Glutamatergic neuron (in vitro differentiated cells): ENCODE measurements around the gene C15orf39. TPM values are rescaled to one million over a fixed set of nuclear protein-coding genes. Genes with fewer than 3 reads are reported as not detected.
A peak's percentile ranks its signal among the peaks of the same experiment; 100 is the strongest.

Experiments used
- DNase-seq: peaks from one replicate; pipeline ENCODE4 v3.0.0; 2022
- H3K27ac Mint-ChIP-seq: one replicate; pipeline ENCODE4 v1.8.0; 2020; ENCODE audit warnings: mild to moderate bottlenecking, mixed read lengths, inconsistent platforms; ENCODE audit not compliant: unreplicated experiment
- H3K27me3 Mint-ChIP-seq: one replicate; pipeline ENCODE4 v1.8.0; 2020; ENCODE audit warnings: mild to moderate bottlenecking, moderate library complexity, mixed read lengths, inconsistent platforms; ENCODE audit not compliant: unreplicated experiment
- H3K36me3 Mint-ChIP-seq: one replicate; pipeline ENCODE4 v1.8.0; 2020; ENCODE audit warnings: mild to moderate bottlenecking, mixed read lengths, inconsistent platforms; ENCODE audit not compliant: unreplicated experiment
- H3K4me1 Mint-ChIP-seq: one replicate; pipeline ENCODE4 v1.8.0; 2020; ENCODE audit warnings: mild to moderate bottlenecking, low read depth, mixed read lengths, inconsistent platforms; ENCODE audit not compliant: unreplicated experiment
- H3K4me3 Mint-ChIP-seq: one replicate; pipeline ENCODE4 v1.8.0; 2020; ENCODE audit warnings: mild to moderate bottlenecking, mixed read lengths, inconsistent platforms; ENCODE audit not compliant: unreplicated experiment
- H3K9me3 Mint-ChIP-seq: one replicate; pipeline ENCODE4 v1.8.0; 2020; ENCODE audit warnings: mild to moderate bottlenecking, moderate library complexity, mixed read lengths, inconsistent platforms; ENCODE audit not compliant: unreplicated experiment
- total RNA-seq: library from RNA; stranded (reverse); fragmentation: NEBNext Ultra II Directional; extraction: Animal tissue kit (Norgen Biotek cat#: 25700); gene quantifications from one replicate; pipeline ENCODE4 v1.2.1, GENCODE V29; 2021; ENCODE audit not compliant: unreplicated experiment
- TF ChIP-seq, protein P1 (sequence below): fragments of 200-600 bp; sonication (generic); IDR thresholded peaks from one replicate; pipeline ENCODE4 v1.5.0; 2021; ENCODE audit not compliant: partially characterized antibody, unreplicated experiment

Gene C15orf39
- total RNA-seq, 1 donor from 2014 or later, result 9.0 TPM

GRCh38 chr15:75195122-75195765 lies 6.4 kb upstream of the C15orf39 start:
- no peaks in the 10 kb centered on the region for H3K36me3 Mint-ChIP-seq
- peaks cover 7% of the 10 kb centered on the region for H3K9me3 Mint-ChIP-seq
- H3K27me3 Mint-ChIP-seq, result peaks cover 5% of the 10 kb centered on the region
- H3K27ac Mint-ChIP-seq, result no peak overlapping the region
- DNase-seq, result peak; percentile 86
- no peak overlapping the region for H3K4me3 Mint-ChIP-seq
- TF ChIP-seq, protein P1, sequence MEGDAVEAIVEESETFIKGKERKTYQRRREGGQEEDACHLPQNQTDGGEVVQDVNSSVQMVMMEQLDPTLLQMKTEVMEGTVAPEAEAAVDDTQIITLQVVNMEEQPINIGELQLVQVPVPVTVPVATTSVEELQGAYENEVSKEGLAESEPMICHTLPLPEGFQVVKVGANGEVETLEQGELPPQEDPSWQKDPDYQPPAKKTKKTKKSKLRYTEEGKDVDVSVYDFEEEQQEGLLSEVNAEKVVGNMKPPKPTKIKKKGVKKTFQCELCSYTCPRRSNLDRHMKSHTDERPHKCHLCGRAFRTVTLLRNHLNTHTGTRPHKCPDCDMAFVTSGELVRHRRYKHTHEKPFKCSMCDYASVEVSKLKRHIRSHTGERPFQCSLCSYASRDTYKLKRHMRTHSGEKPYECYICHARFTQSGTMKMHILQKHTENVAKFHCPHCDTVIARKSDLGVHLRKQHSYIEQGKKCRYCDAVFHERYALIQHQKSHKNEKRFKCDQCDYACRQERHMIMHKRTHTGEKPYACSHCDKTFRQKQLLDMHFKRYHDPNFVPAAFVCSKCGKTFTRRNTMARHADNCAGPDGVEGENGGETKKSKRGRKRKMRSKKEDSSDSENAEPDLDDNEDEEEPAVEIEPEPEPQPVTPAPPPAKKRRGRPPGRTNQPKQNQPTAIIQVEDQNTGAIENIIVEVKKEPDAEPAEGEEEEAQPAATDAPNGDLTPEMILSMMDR, result no peak
- H3K4me1 Mint-ChIP-seq, result peaks cover 4% of the 10 kb centered on the region

- Mint-ChIP-seq H3K36me3 (no peaks in the 10 kb centered on the region), H3K4me3 (no peak overlapping the region), H3K9me3 (peaks cover 4% of the 10 kb centered on the region), H3K4me1 (peaks cover 4% of the 10 kb centered on the region), H3K27ac (no peak overlapping the region), H3K27me3 (peaks cover 5% of the 10 kb centered on the region)
- TF ChIP-seq, protein P1, result no peak
- DNase-seq, result no peak
Measured at GRCh38 chr15:75195766-75196241, 5.9 kb upstream of the C15orf39 start.

GRCh38 chr15:75197062-75197630 lies 4.5 kb upstream of the C15orf39 start:
- TF ChIP-seq, protein P1, result no peak
- peaks cover 8% of the 10 kb centered on the region for H3K4me1 Mint-ChIP-seq
- H3K27ac Mint-ChIP-seq, result peak overlapping the region; percentile 55
- DNase-seq, result no peak
- no peak overlapping the region for H3K4me3 Mint-ChIP-seq
- peaks cover 4% of the 10 kb centered on the region for H3K9me3 Mint-ChIP-seq
- peaks cover 9% of the 10 kb centered on the region for H3K27me3 Mint-ChIP-seq
- no peaks in the 10 kb centered on the region for H3K36me3 Mint-ChIP-seq

GRCh38 chr15:75198560-75199356 lies 2.9 kb upstream of the C15orf39 start:
- TF ChIP-seq, protein P1, result no peak
- Mint-ChIP-seq H3K27ac (peak overlapping the region; percentile 15), H3K4me3 (no peak overlapping the region), H3K27me3 (peaks cover 10% of the 10 kb centered on the region), H3K9me3 (peaks cover 4% of the 10 kb centered on the region), H3K4me1 (peaks cover 5% of the 10 kb centered on the region), H3K36me3 (no peaks in the 10 kb centered on the region)
- DNase-seq, result no peak
